Glomerular visceral epithelial cell (primary cell): ENCODE measurements around the gene DNAJC11.
"Not testable (repeated sequence)": the region's sequence is repeated elsewhere in the genome, so short reads cannot be mapped to it uniquely, and the experiment has no call there.

Source experiments
- DNase-seq: peaks from one replicate; pipeline ENCODE4 v3.0.0-alpha.2; 2016; ENCODE audit errors: extremely low spot score

The DNAJC11 gene

GRCh38 chr1:6601049-6601922, 100.3 kb downstream of the DNAJC11 start:
- DNase-seq = peak; percentile 85

DNA sequence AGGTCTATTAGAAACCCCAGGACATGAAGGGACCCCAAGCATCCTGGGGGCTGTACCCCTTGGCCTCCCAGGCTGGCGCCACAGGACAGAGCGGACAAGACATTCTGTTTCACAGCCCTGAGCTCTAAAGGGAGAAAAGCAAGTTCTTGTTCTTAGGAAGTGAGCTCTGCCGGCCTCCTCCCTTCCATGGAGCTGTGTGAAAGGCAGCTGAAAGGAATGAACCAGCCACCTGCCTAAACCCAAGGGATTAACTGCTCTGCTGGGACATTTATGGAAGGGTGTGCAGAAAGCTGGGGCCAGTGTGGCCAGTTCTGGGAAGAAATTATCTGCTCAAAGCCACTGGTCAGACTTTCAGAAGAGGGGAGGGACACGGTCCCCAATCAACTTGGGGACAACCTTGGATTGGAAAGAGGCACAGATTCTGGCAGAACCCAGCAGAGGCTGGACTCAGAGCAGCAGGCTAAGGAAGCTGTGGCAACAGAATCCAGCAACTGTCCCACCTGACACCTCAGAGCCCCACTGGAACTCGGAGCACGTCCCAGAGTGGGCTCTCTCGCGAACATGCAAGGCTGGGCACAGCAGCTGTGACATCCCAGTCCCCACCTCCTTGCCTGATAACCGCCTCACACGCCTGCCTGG, 101.1 kb downstream of the DNAJC11 start:
- DNase-seq = no peak

- not testable (repeated sequence) for DNase-seq
These were observed 101.6 kb downstream of the DNAJC11 start for GRCh38 chr1:6599991-6600390.

DNA sequence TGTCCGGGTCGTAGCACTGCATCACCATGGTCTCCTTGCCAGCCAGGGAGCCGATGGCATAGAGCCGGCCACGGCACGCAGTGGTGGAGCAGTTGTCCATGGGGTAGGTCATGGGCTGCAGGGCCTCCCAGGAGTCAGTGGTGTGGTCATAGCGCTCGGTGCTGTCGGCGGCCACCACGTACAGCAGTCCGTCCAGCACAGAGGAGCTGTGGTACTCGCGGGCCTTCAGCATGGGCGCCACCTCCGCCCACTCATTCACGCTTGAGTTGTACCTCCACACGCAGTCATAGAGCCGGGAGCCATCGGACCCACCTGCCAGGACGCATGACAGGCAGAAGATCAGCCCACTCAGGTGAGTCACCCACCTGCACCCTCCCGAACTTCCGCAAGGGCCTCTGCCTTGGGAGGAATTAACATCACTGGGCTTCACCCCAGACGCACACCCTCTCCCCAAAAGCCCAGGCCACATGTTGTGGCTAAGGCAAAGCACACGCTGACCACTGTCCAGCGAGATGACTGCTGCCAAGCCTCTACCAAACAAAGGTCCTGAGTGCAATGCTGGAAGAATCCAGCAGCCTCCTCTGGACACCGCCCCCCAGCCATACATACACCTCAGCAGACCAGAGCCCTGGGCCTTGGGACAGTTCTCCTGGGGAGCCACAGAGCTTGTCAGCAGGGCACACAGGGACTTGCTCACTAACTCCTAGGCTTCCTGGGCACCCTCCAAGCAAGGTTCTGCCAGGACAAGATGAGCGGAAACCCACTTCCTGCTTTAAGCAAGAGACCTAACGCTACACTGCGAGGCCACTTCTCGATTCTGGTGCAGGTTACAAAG, 102.3 kb downstream of the DNAJC11 start:
- no peak for DNase-seq

- no peak for DNase-seq
These were observed 103.9 kb downstream of the DNAJC11 start for GRCh38 chr1:6597777-6598131.

DNA sequence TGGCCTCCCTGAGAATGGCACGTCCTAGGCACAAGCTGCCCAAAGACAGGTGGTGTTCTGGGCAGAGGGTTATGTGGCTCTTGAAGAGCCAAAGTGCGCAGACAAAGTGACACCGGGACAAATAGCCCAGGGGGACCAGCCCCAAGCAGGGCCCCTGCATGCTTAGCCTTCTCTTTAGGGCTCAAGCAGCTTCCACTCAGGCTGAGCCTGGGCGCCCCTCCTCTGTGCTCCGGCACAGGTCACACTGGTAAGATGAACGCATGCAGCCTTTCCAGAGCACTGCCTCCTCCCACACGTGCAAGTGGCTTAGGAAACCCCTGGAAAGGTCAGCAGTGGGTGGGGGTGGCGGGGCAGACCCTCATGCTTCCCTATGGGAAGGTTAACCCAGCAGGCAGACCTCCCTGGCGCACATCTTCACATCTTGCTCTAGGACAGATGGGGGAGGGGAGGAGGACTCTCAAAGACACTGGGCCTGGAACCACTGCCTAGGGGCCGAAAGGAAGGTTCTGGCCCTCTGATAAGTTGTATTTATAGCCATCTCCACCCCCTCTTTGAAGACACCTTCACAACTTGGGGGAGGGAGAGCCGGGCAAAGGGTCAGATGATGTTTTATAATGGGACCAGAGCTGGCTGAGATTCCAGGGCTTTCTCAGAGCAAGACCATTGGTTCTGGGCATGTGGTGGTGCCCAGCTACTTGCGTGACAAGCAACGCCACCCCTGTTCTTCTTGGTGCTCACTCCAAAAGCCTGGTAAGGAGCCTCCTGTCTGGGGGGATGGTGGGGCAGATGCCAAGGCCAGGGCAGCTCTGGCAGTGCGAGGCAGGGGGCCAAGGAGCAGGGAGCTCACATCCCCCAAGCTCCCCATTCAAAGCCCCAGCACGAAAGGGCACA, 104.5 kb downstream of the DNAJC11 start:
- DNase-seq = no peak

GRCh38 chr1:6596351-6596750, 105.3 kb downstream of the DNAJC11 start:
- DNase-seq = no peak

GRCh38 chr1:6594977-6595740, 106.5 kb downstream of the DNAJC11 start:
- no peak for DNase-seq

- no peak for DNase-seq
These were observed 107.8 kb downstream of the DNAJC11 start for GRCh38 chr1:6593810-6594209.

GRCh38 chr1:6592865-6593593, 108.6 kb downstream of the DNAJC11 start:
- no peak for DNase-seq

DNA sequence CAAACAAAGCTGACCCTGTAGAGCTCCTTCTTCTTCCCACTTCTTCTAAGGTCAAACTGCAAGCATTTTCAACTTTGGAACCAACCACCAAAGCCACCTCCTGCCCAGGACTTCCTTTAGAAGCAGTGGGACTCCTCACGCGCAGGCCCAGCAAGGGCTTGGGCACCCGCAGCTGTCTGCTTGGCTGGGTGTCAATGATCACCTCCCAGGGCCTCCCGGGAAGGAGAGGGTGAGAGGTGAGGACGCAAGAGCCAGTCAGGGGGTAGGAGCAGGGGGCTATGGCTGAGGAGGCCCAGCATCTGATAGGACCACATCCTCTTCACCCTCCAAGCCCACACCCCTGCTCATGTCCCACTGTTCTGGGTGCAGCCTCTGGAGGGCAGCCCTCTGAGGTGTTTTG, 109.2 kb downstream of the DNAJC11 start:
- no peak for DNase-seq

GRCh38 chr1:6591644-6592043, 110.0 kb downstream of the DNAJC11 start:
- no peak for DNase-seq

GRCh38 chr1:6591222-6591621, 110.4 kb downstream of the DNAJC11 start:
- DNase-seq = no peak

DNA sequence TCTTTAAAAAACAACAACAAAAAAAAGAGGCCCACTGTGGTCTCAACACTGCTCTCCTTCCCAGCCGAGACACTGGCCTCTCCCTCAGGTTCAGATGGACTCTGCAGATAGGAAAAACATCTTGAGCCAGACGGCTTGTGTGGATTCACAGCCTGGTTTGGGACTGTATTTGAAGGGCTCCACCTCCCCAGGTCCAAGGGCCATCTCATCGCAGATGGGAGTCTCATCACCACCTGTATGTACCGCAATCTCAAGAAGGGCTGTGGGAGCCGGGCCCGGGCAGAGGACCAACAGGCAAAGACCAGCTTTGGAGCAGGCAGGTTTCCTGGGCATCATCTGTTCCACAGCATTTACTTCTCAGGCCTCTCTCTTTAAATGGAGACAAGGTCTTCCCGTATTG, 111.6 kb downstream of the DNAJC11 start:
- DNase-seq = no peak

- no peak for DNase-seq
These were observed 112.6 kb downstream of the DNAJC11 start for GRCh38 chr1:6588893-6589520.

DNA sequence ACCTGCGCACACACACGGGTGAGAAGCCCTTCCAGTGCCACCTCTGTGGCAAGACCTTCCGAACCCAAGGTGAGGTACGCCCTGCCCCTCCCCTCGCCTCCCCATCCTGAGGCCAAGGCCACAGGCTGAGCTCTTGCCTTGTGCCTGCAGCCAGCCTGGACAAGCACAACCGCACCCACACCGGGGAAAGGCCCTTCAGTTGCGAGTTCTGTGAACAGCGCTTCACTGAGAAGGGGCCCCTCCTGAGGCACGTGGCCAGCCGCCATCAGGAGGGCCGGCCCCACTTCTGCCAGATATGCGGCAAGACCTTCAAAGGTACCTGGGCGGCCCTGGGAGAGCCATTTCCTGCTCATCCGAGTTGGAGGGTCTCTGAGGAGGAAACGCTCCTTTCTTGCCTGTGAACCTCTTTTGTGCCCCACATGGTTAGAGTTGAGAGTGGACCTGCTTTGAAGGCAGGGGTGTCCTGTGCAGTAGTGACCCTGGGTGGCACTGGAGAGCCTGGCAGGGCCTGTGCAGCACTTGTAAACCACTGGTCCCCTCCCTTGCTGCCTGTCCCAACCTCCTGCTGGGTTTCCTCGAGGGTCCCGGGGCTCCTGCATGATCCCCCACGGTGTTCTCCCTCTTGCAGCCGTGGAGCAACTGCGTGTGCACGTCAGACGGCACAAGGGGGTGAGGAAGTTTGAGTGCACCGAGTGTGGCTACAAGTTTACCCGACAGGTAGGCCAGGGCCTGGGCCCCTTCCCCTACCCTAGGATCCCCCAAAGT, 113.3 kb downstream of the DNAJC11 start:
- DNase-seq = no peak

- no peak for DNase-seq
These were observed 114.2 kb downstream of the DNAJC11 start for GRCh38 chr1:6587261-6588005.

- DNase-seq = no peak
These were observed 115.2 kb downstream of the DNAJC11 start for GRCh38 chr1:6586404-6586816.
